Kasumi-1 (cell line): ENCODE measurements around the gene BABAM2.

ENCODE experiments used
- DNase-seq, 2 experiments: peaks; one replicate each; lab custom pipeline; 2025; lab: John Stamatoyannopoulos, UW

Gene BABAM2

DNA sequence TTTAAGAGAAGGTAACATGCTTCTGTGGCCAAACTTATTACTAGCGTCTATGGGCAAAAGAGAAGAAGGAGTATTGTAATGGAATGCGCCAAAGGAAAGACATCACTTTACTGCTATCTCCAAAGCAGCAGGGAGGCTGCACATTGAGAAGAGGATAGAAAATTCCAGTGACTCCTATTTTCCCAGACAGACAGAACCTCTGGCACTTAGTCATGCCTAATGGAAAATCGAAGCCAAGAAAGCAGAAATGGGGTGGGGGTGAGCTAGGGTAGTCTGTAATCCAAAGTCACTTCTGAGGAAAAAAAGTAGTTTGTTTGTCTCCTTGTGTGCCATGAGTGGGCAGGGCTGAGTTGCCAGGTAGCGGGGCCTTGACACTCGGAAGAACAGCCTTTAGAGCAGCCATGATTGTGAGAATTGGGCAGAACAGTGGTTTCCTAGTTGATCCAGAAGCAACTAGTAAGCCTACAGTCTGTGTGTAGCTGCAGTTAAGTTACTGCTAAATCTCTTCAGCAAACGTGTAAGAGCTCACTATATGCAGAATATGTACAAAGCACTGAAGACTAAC is 422.8 kb downstream of the BABAM2 start:
- no peak for DNase-seq

- DNase-seq, result no peak
These were observed 424.4 kb downstream of the BABAM2 start for GRCh38 chr2:28314968-28315367.

GRCh38 chr2:28316546-28317335 is 426.2 kb downstream of the BABAM2 start:
- no peak for DNase-seq

DNA sequence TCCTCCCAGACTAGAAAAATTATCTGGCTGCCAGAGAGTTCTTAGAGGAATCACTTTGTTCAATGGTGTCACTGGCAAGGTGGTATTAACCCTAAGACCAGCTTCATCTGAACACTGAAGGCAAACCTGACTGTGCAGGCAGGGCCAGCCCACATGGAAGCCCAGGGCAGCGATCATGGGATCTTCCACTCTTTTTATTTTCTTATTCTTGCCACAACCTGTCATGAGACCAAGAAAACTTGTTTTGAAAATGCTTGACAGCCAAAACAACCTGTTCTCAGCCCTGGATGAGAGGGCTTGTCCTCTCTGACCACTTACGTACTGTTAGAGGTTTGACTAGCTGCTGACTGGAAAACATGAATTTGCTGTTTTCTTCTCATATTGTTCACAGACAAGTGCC is 426.9 kb downstream of the BABAM2 start:
- DNase-seq, result no peak

GRCh38 chr2:28318023-28318422 is 427.5 kb downstream of the BABAM2 start:
- no peak for DNase-seq

- no peak for DNase-seq
These were observed 428.1 kb downstream of the BABAM2 start for GRCh38 chr2:28318462-28319117.

- DNase-seq, result no peak
These were observed 428.8 kb downstream of the BABAM2 start for GRCh38 chr2:28319118-28320008.

DNA sequence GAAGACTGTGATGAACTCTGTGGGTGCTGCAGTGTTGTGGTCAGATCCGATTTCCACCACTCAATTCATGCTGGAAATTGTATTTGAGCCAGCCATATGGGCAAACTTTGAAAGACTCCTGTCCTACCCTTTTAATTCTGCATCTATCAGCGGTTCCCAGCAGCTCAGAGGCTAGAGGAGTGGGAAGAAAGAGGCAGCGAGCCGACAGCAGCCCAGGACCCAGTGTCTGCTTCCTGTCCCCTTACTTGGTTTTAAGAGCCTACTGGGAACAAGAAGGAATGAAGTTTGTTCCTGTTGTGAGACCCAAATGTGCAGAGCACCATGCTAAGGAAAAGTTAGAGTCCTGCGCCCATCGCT is 429.5 kb downstream of the BABAM2 start:
- no peak for DNase-seq

- DNase-seq, result no peak
These were observed 429.8 kb downstream of the BABAM2 start for GRCh38 chr2:28320371-28320770.

DNA sequence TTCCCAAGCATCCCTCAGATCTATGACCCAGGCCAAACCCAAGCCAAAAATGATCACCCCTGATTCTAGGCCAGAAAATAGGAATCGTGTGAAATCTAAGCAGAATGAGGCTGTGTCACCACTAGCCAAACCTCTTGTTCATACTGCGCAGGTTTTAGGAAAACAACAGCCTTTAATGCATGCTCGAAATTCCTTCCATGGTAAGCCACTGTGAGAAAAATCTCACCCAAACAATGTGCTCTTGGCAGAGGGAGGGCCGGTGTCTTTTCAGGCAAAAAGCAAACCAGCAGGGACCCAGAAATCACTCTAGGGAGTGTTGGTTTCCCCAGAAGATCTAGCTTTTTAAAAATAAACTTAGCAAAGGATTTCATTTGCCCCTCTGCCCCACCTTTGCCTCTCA is 430.9 kb downstream of the BABAM2 start:
- DNase-seq, result no peak

DNA sequence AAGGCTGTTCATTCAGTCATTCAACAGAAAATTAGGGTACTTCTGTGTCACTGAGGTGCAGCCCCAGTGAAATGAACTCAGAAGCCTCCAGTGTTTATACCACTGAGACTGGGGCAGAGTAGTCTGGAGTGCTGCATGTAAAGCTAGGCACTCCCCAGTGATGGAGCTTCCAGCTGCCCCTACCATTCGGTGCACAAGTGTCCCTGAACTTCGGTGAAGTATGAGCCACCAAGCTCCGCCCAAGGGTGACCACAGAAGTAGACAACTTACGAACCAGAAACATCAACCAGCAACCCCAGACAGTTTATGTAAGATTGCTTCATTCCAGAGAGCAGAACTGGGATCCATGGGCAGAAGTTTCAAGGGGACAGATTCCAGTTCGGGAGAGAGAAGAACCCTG is 431.5 kb downstream of the BABAM2 start:
- DNase-seq, result no peak

DNA sequence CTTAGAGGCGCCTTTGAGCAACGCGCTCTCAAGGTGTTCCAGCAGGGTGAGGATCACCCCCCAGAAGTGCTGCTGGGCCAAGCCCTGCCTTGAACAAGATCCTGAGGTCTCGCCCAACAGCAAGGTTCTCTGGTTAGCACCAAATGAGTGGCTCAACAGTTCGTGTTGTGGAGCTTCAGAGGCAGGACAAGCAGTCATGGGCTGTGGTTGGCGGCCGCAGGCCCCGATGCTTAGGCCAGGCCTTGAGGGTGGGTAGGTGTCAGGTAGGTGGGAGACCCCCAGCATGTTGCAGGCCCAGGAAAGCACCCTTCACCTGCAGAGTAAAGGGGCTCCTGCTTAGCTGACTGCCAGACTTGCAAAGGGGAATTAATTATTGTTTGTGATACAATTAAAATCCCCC is 431.9 kb downstream of the BABAM2 start:
- DNase-seq, result no peak

GRCh38 chr2:28322981-28323396 is 432.5 kb downstream of the BABAM2 start:
- no peak for DNase-seq

- no peak for DNase-seq
These were observed 434.6 kb downstream of the BABAM2 start for GRCh38 chr2:28325173-28325566.

DNA sequence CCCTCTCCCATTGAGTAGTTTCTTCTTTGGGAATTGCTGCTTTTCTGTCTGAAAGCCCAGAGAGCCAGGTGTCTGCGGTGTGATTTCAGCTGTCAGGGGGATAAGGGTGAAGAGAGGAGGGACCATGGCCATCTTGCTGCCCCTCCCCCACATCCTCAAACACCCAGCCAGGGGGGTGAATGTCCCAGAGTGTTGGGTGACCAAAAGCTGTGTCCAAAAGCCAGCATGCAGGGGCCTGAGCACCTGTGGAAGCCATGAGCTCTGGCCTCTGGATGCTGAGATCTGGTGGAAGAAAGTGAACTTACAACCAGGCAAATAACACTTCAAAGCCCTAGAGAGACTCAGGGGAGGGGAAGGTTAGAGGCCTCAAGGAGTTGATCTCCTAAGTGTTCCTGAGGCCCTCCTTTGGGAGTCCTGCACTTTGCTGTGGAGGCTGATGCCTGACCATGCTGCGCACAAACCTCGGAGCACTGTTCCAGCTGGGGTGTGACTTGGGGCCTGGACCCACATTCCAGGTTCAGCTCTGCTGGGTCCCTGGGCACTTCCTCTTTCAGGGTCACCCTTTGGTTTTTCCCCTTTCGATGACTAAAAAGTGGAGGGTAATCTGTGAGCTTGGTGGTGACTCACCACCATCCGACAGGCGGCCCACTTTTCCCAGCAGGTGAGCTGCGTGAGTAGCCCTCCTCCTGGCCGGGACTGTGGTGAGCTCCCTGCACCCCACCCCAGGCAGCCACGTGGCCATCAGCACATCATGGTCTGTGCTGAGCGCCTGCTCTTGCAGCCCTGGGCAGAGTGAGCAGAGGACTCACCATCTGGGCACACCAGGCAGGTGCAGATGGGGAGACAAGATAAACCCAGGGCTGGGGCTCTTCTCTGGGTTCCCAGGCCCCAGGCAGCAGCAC is 435.3 kb downstream of the BABAM2 start:
- no peak for DNase-seq

- no peak for DNase-seq
These were observed 435.9 kb downstream of the BABAM2 start for GRCh38 chr2:28326469-28326805.

GRCh38 chr2:28326881-28327505 is 436.5 kb downstream of the BABAM2 start:
- no peak for DNase-seq

- DNase-seq, result no peak
These were observed 437.0 kb downstream of the BABAM2 start for GRCh38 chr2:28327581-28327955.

DNA sequence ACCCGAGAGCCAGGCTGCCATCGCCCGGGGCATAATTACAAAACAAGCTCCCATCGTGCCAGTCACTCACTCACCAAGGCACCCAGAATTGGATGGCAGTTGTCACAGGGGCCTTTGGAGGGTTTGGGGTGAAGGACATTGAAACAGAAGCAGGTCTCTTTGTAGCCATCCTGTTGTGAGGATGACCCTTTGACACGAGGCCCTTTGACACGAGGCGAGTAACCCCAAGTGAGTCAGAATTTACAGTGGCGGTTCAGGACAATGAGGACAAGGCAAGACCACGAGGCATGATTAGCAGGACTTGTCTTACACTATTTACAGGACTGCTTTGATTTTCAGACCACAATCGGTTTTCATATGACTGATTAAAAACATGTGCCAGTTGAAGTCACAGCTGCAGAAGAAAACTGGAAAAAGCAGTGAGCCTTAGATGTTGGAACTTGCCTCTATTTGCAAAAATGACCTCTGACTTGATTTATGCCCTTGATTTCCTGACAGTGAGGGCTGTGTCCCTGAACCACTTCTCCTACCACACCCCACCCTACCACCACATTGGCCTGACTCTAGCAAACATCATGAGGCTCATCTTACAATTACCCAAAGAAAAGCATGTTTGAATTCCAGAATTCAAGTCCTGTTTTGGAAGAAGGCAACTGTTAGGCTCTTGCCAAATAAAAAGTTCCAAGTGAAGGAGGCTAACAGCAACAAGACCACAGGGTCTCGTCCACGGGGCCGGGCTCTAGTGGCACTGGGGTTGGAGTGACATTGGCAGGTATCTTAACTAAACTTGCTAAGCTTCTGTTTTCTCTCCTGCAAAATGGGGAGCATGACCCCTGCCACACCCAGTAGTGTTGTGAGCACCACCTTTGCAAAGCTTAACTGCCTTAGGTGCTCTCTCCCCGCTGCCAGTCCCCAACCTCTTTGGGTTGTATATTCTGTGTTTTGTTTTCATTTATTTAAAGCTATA is 437.7 kb downstream of the BABAM2 start:
- DNase-seq, result no peak

DNA sequence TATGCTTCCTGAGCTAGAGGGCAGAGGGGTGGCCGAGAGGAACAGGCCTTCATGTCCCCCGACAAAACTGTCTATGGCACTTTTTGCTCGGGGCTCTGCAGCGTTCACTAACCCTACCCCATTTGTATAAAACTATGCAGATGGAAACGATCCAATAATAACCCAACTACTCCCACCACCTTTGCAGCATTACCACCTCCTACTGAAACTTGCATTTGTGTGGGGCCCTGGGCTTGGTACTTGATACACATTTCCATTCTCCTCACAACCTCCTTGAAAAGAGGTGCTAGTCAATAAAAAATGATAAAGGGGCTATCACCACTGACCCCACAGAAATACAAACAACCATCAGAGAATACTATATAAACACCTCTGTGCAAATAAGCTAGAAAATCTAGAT is 438.7 kb downstream of the BABAM2 start:
- DNase-seq, result no peak
